Stimulated activated CD8-positive, alpha-beta memory T cell treated with anti-CD3 and anti-CD28 coated beads, Interleukin-4, amount 100 ng/mL, for 4 hours (primary cell): Measurements from ENCODE around the gene SEMA5B.

Experiments used
- DNase-seq, 2 donors: peaks; one replicate each; pipeline ENCODE4 v3.0.0-alpha.2; 2020; ENCODE audit warnings: low read depth in 2 of 2, low spot score in 1 of 2

Gene SEMA5B

GRCh38 chr3:122928396-122929187 lies 99.0 kb downstream of the SEMA5B start:
- no peak for DNase-seq

- DNase-seq: no peak
Observed at GRCh38 chr3:122927726-122928125, 99.8 kb downstream of the SEMA5B start.

GRCh38 chr3:122926811-122927210 lies 100.8 kb downstream of the SEMA5B start:
- no peak for DNase-seq

- DNase-seq: no peak
Observed at GRCh38 chr3:122926322-122926721, 101.2 kb downstream of the SEMA5B start.

- DNase-seq: no peak
Observed at GRCh38 chr3:122925756-122926155, 101.8 kb downstream of the SEMA5B start.

- no peak for DNase-seq
Observed at GRCh38 chr3:122924056-122924455, 103.5 kb downstream of the SEMA5B start.

- DNase-seq: no peak
Observed at GRCh38 chr3:122923611-122924010, 104.0 kb downstream of the SEMA5B start.

- DNase-seq: no peak
Observed at GRCh38 chr3:122921791-122922651, 105.5 kb downstream of the SEMA5B start.

GRCh38 chr3:122920986-122921385 lies 106.6 kb downstream of the SEMA5B start:
- no peak for DNase-seq

- DNase-seq: no peak
Observed at GRCh38 chr3:122919291-122919610, 108.3 kb downstream of the SEMA5B start.

GRCh38 chr3:122918576-122919290 lies 108.8 kb downstream of the SEMA5B start:
- DNase-seq: no peak

- DNase-seq: no peak
Observed at GRCh38 chr3:122917412-122917811, 110.2 kb downstream of the SEMA5B start.

GRCh38 chr3:122916580-122916979 lies 111.0 kb downstream of the SEMA5B start:
- no peak for DNase-seq

- no peak for DNase-seq
Observed at GRCh38 chr3:122916084-122916483, 111.5 kb downstream of the SEMA5B start.

- DNase-seq: no peak
Observed at GRCh38 chr3:122915300-122916055, 112.1 kb downstream of the SEMA5B start.

- DNase-seq: no peak
Observed at GRCh38 chr3:122913539-122914100, 113.9 kb downstream of the SEMA5B start.

GRCh38 chr3:122912772-122913538 lies 114.6 kb downstream of the SEMA5B start:
- DNase-seq: no peak

- DNase-seq: no peak
Observed at GRCh38 chr3:122911901-122912300, 115.7 kb downstream of the SEMA5B start.

- DNase-seq: no peak
Observed at GRCh38 chr3:122908251-122908650, 119.3 kb downstream of the SEMA5B start.

- no peak for DNase-seq
Observed at GRCh38 chr3:122907471-122907870, 120.1 kb downstream of the SEMA5B start.
